ENCODE data around the gene ZNF764. TPM values are rescaled to one million over a fixed set of nuclear protein-coding genes. Genes with fewer than 3 reads are reported as not detected.

The ZNF764 gene
- total and polyA plus RNA-seq, 9 of the 15 experiments (the other 6 are each of a cell fraction or from before 2014, with no cell fraction given) = 0.69 to 10.1 (median 4.1) TPM

- TF ChIP-seq NFE2L1 (tag; IDR thresholded peaks at IDR 0.05; ENCODE audit: borderline replicate concordance, low read depth) (no peak), PRPF4 (IDR thresholded peaks at IDR 0.05; ENCODE audit: insufficient read depth, low read depth, low read length, poor library complexity, severe bottlenecking) (no peak), STAT5A (IDR thresholded peaks at IDR 0.05; ENCODE audit: borderline replicate concordance, low read length) (no peak), FOS (IDR thresholded peaks at IDR 0.05; ENCODE audit: extremely low read depth, insufficient read length) (no peak), HBP1 (CRISPR knock-in tag; IDR thresholded peaks at IDR 0.05) (no peak), FOXA1 (IDR thresholded peaks at IDR 0.05; ENCODE audit: borderline replicate concordance) (no peak), IFI16 (CRISPR knock-in tag; IDR thresholded peaks at IDR 0.05) (no peak), STAG1 (CRISPR knock-in tag; IDR thresholded peaks at IDR 0.05; ENCODE audit: borderline replicate concordance) (no peak), BRF1 (IDR thresholded peaks at IDR 0.05; ENCODE audit: borderline replicate concordance, extremely low read depth, insufficient read length) (no peak), RB1 (IDR thresholded peaks at IDR 0.05; ENCODE audit: low read depth) (peak; percentile 63; the same call in 1 of the 2 replicates), ASH1L (IDR thresholded peaks at IDR 0.05; ENCODE audit: borderline replicate concordance, low read depth, partially characterized antibody) (no peak), NCOR1 (IDR thresholded peaks at IDR 0.05) (no peak), RNF219 (CRISPR knock-in tag; IDR thresholded peaks at IDR 0.05) (no peak), ZNF316 (IDR thresholded peaks at IDR 0.05) (no peak), XRCC3 (IDR thresholded peaks at IDR 0.05) (no peak), ZNF174 (CRISPR knock-in tag; IDR thresholded peaks at IDR 0.05) (no peak)
- TF ChIP-seq, protein P1, sequence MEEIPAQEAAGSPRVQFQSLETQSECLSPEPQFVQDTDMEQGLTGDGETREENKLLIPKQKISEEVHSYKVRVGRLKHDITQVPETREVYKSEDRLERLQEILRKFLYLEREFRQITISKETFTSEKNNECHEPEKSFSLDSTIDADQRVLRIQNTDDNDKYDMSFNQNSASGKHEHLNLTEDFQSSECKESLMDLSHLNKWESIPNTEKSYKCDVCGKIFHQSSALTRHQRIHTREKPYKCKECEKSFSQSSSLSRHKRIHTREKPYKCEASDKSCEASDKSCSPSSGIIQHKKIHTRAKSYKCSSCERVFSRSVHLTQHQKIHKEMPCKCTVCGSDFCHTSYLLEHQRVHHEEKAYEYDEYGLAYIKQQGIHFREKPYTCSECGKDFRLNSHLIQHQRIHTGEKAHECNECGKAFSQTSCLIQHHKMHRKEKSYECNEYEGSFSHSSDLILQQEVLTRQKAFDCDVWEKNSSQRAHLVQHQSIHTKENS (CRISPR knock-in tag; IDR thresholded peaks at IDR 0.05) = no peak
- TF ChIP-seq, protein P2, sequence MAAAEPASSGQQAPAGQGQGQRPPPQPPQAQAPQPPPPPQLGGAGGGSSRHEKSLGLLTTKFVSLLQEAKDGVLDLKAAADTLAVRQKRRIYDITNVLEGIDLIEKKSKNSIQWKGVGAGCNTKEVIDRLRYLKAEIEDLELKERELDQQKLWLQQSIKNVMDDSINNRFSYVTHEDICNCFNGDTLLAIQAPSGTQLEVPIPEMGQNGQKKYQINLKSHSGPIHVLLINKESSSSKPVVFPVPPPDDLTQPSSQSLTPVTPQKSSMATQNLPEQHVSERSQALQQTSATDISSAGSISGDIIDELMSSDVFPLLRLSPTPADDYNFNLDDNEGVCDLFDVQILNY (CRISPR knock-in tag; IDR thresholded peaks at IDR 0.05) = no peak
- TF ChIP-seq, protein P3, sequence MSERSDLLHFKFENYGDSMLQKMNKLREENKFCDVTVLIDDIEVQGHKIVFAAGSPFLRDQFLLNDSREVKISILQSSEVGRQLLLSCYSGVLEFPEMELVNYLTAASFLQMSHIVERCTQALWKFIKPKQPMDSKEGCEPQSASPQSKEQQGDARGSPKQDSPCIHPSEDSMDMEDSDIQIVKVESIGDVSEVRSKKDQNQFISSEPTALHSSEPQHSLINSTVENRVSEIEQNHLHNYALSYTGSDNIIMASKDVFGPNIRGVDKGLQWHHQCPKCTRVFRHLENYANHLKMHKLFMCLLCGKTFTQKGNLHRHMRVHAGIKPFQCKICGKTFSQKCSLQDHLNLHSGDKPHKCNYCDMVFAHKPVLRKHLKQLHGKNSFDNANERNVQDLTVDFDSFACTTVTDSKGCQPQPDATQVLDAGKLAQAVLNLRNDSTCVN (CRISPR knock-in tag; IDR thresholded peaks at IDR 0.05) = no peak
Measured at GRCh38 chr16:30557957-30558788, at the start of gene ZNF764 (continued).

Data from K562 (cell line).